Panc1 (cell line): ENCODE measurements around the gene SENP7.

Source experiments
- CTCF ChIP-seq: fragments of 450-650 bp; IDR thresholded peaks from 2 replicates; pipeline ENCODE4 v1.5.1; 2017; ENCODE audit warnings: mild to moderate bottlenecking
- POLR2AphosphoS5 ChIP-seq: IDR thresholded peaks from 2 replicates; pipeline ENCODE4 v1.6.1; 2012; ENCODE audit warnings: mild to moderate bottlenecking, low read depth, low read length, moderate library complexity
- REST ChIP-seq, 2 experiments: IDR thresholded peaks; 2 replicates each; pipeline ENCODE4 v1.6.1; 2011 to 2012; ENCODE audit warnings: low read depth in 2 of 2, control low read depth in 1 of 2, low read length in 1 of 2, mild to moderate bottlenecking in 1 of 2, moderate library complexity in 1 of 2; ENCODE audit not compliant: insufficient read depth in 1 of 2
- SIN3A ChIP-seq: IDR thresholded peaks from 2 replicates; pipeline ENCODE4 v1.6.1; 2012; ENCODE audit warnings: low read depth, mild to moderate bottlenecking, low read length, moderate library complexity, borderline replicate concordance; ENCODE audit not compliant: insufficient read depth

GRCh38 chr3:101413656-101414055 is 99.4 kb downstream of the SENP7 start:
- TF ChIP-seq CTCF (no peak), SIN3A (no peak), POLR2AphosphoS5 (no peak), REST (IDR thresholded peaks at IDR 0.05; ENCODE audit: insufficient read depth in 1 of 2, low read depth in 2 of 2, low read length in 1 of 2) (no peak)
